ENCODE data around the gene ARID3B.

GRCh38 chr15:74618841-74619596 lies 78.0 kb downstream of the ARID3B start:
- TF ChIP-seq POLR2A (IDR thresholded peaks at IDR 0.05) (no peak), CTCF (IDR thresholded peaks at IDR 0.05) (no peak), EP300 (IDR thresholded peaks at IDR 0.05) (no peak)
